ENCODE measurements around the gene CDC34.

Gene CDC34

DNA sequence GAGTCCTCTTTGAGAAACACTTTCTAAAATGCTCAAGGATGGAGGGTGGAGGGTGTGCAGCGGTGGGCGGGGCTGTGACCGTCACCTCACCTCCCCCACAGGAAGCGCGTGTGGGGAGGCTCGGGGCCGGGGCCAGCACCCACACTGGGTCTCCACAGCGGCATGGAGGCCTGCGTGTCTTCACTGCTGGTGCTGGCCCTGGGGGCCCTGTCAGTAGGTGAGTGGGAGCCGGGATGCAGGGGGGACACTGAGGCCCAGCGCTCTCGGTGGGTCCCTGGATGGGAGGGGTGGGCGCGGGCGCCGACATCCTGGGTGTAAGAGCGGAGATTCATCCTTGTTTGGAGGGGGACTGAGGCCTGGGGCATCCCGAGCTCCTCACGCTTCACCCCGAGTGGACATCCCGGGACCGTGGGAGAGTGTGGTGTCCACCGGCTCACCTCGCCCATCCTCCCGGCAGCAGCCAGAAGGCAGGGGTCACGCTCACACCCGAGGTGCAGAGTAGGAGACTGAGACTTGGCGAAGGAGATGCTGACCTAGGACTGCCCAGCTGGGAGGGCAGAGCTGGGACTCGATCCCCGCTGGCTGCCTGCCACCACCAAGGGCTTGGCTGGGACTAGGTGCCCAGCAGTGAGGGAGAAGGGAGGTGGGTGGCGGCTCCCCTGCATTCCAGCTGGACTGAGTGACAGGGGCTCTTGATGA, 12.5 kb downstream of the CDC34 start, which contains the start of gene GZMM:
TSS of gene GZMM (plus strand) at position 144 of the 699 bp plus-strand sequence. CDS start at position 163, 19 bp downstream.
- H3K36me3 ChIP-seq (replicated peaks; ENCODE audit: low read depth, low read length), result peaks cover 5% of the 10 kb centered on the region
- H3K9ac ChIP-seq (ENCODE audit: low read length), result no peak within 1 kb of the TSS
- no peaks in the 10 kb centered on the region for H3K9me3 ChIP-seq (ENCODE audit: insufficient read depth, low read length)
- no peak within 1 kb of the TSS for H2AFZ ChIP-seq (ENCODE audit: low read depth, low read length)
- no peaks in the 10 kb centered on the region for H3K4me1 ChIP-seq (ENCODE audit: low read length)
- no peaks in the 10 kb centered on the region for H3K79me2 ChIP-seq (ENCODE audit: low read length)
- no peak within 1 kb of the TSS for H3K4me2 ChIP-seq (ENCODE audit: low read length)
- no peaks in the 10 kb centered on the region for H3K27me3 ChIP-seq (ENCODE audit: low read depth, low read length)
- no peak within 1 kb of the TSS for H3K27ac ChIP-seq (ENCODE audit: low read length)
- no peak within 1 kb of the TSS for H3K4me3 ChIP-seq (ENCODE audit: low read length)
- TF ChIP-seq, protein P1, sequence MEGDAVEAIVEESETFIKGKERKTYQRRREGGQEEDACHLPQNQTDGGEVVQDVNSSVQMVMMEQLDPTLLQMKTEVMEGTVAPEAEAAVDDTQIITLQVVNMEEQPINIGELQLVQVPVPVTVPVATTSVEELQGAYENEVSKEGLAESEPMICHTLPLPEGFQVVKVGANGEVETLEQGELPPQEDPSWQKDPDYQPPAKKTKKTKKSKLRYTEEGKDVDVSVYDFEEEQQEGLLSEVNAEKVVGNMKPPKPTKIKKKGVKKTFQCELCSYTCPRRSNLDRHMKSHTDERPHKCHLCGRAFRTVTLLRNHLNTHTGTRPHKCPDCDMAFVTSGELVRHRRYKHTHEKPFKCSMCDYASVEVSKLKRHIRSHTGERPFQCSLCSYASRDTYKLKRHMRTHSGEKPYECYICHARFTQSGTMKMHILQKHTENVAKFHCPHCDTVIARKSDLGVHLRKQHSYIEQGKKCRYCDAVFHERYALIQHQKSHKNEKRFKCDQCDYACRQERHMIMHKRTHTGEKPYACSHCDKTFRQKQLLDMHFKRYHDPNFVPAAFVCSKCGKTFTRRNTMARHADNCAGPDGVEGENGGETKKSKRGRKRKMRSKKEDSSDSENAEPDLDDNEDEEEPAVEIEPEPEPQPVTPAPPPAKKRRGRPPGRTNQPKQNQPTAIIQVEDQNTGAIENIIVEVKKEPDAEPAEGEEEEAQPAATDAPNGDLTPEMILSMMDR (IDR thresholded peaks at IDR 0.05; ENCODE audit: low read depth, low read length), result no peak
- TF ChIP-seq EZH2phosphoT487 (IDR thresholded peaks at IDR 0.05; ENCODE audit: low read depth), result no peak
- no peaks in the 10 kb centered on the region for H4K20me1 ChIP-seq (ENCODE audit: insufficient read depth, low read length)

DNA sequence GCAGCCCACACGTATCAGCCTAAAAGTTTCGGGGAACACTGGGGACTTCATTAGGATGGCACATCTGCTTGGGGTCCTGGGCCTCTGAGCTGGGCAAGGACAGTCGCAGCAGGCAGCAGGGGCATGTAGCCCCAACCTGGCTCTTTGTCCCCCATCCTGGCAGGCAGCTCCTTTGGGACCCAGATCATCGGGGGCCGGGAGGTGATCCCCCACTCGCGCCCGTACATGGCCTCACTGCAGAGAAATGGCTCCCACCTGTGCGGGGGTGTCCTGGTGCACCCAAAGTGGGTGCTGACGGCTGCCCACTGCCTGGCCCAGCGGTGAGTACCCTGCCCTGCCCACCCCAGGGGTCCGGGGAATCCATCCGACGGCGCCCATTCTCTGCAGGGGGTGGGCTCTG, 15.6 kb downstream of the CDC34 start:
- Histone ChIP-seq H3K27ac (ENCODE audit: low read length) (no peak overlapping the region), H3K9me3 (ENCODE audit: insufficient read depth, low read length) (no peaks in the 10 kb centered on the region), H3K9ac (ENCODE audit: low read length) (no peak overlapping the region), H3K4me1 (ENCODE audit: low read length) (no peaks in the 10 kb centered on the region), H2AFZ (ENCODE audit: low read depth, low read length) (no peak overlapping the region), H3K4me2 (ENCODE audit: low read length) (no peak overlapping the region), H3K79me2 (ENCODE audit: low read length) (no peaks in the 10 kb centered on the region), H3K36me3 (replicated peaks; ENCODE audit: low read depth, low read length) (no peaks in the 10 kb centered on the region), H4K20me1 (ENCODE audit: insufficient read depth, low read length) (no peaks in the 10 kb centered on the region), H3K4me3 (ENCODE audit: low read length) (no peak overlapping the region), H3K27me3 (ENCODE audit: low read depth, low read length) (no peaks in the 10 kb centered on the region)
- no peak for TF ChIP-seq EZH2phosphoT487 (IDR thresholded peaks at IDR 0.05; ENCODE audit: low read depth)
- TF ChIP-seq, protein P1 (IDR thresholded peaks at IDR 0.05; ENCODE audit: low read depth, low read length), result no peak

DNA sequence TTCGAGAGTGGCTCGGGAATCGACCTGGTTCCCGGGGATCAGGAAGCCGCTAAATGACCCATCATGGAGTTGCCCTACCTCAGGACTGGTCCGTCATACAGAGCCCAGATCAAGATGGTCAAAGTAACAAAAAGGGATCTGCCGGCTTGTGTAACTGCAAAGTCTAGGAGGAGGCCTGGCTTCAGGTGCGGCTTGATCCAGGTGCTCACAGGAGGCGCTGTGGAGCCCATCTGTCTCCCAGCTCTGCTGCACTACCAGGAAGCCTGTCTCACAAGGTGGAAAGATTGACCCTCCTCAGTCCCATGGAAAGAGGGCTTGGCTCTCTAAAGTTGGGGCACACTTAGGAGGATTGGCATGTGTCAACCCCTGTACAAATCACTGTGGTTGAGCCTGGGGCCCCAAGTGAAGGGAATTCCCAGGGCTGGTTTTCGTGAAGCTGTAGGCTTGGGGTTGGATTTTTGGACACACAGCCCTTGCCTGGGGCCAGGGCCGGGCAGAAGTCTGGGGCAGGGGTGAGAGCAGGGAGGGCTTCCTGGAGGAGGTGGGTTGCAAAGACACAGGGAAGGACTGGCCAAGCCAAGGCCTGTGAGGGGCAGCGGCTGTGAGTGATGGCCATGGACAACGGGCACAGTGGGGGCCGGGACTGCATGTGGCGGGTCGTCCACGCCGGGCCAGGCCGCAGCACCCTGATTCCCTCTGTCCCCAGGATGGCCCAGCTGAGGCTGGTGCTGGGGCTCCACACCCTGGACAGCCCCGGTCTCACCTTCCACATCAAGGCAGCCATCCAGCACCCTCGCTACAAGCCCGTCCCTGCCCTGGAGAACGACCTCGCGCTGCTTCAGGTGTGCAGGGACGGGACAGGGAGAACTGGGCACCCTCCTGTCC, 16.5 kb downstream of the CDC34 start:
- Histone ChIP-seq H3K4me2 (ENCODE audit: low read length) (no peak overlapping the region), H3K9me3 (ENCODE audit: insufficient read depth, low read length) (no peaks in the 10 kb centered on the region), H3K27ac (ENCODE audit: low read length) (no peak overlapping the region), H3K36me3 (replicated peaks; ENCODE audit: low read depth, low read length) (no peaks in the 10 kb centered on the region), H3K4me3 (ENCODE audit: low read length) (no peak overlapping the region), H4K20me1 (ENCODE audit: insufficient read depth, low read length) (no peaks in the 10 kb centered on the region), H3K9ac (ENCODE audit: low read length) (no peak overlapping the region), H3K4me1 (ENCODE audit: low read length) (no peaks in the 10 kb centered on the region), H3K27me3 (ENCODE audit: low read depth, low read length) (no peaks in the 10 kb centered on the region), H3K79me2 (ENCODE audit: low read length) (no peaks in the 10 kb centered on the region), H2AFZ (ENCODE audit: low read depth, low read length) (no peak overlapping the region)
- no peak for TF ChIP-seq EZH2phosphoT487 (IDR thresholded peaks at IDR 0.05; ENCODE audit: low read depth)
- TF ChIP-seq, protein P1 (IDR thresholded peaks at IDR 0.05; ENCODE audit: low read depth, low read length), result no peak

Measured in OCI-LY3 (cell line).